Left kidney (tissue), 2 donors: ENCODE results near the gene STXBP6. TPM values are rescaled to one million over a fixed set of nuclear protein-coding genes. Genes with fewer than 3 reads are reported as not detected.

Experiments used
- DNase-seq: peaks from one replicate; pipeline ENCODE4 v3.0.0-alpha.2; 2013
- polyA plus RNA-seq: library from polyadenylated mRNA; unstranded; fragments of 120-200 nt; gene quantifications from one replicate; pipeline ENCODE4 v1.2.1, GENCODE V29; 2013; ENCODE audit not compliant: insufficient read length

Gene STXBP6
- polyA plus RNA-seq, 1 donor = 9.8 TPM

DNA sequence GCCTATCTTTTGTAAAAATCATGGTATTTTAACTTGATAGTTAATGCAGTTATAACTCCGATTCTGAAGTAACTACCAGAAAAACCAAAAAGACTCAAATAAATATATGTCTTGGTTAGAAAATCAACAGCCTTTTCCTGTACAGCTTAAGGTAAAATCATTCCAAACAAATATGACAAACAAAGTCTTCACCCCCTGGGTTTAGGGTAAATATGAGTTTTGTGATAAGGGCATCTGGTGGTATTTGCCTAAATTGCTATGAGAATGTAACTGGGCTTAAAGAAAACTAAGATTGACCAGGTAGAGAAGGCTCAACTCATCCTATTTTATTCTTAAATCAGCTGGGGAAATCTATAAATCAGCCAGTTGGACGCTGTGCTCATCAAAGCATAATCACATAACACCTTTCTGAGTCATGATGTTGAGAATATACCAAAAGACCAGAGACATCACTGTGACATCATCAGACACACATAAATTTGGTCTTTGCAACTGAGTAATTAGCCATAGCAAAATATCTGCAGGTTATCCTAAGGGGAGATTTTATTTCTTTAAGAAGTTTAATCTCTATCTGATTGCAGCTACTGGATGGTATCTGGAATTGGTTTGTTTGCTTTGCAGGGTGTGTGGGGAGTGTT lies 133.9 kb downstream of the STXBP6 start:
- DNase-seq = no peak

DNA sequence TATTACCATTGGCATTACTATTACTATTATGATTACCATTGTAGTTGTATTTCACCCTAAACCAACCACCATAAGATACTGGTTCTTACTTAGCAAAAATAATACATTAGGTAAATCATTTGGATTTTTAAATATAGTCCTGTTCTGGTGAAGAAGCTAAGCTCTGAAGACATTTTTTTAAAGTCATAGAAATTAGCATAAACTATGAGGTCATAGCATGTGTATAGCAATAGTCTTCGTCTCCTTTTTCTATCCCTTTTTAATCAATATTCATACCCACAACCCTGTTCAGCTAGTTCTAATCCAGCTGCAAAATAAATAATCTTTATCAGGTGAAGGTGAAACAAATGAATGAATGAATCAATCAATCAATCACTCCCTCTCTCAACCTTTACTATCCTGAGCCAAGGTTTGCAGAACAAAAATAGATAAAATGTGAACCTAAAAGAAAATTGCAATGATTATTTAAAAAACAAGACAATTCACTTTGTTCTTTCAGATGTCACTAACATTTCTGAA lies 134.5 kb downstream of the STXBP6 start:
- no peak for DNase-seq

DNA sequence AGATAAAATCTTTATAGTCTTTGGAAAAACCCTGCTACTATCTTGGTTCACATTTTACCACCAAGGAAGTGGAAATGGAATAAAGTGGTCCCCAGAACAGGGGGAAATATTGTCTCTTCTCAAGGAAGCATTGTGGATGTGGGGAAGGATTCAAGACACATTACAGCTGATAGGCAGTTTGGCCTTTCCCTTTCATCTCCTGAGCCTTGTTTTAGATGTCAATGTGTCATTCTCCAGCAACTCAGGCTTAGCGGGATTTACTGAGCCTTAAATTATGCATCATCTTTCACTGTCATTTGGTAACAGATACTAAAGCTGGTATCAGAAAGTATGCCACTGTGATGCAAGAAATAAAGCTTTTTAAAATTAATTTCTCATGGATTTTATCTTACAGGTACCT lies 136.2 kb downstream of the STXBP6 start:
- no peak for DNase-seq

DNA sequence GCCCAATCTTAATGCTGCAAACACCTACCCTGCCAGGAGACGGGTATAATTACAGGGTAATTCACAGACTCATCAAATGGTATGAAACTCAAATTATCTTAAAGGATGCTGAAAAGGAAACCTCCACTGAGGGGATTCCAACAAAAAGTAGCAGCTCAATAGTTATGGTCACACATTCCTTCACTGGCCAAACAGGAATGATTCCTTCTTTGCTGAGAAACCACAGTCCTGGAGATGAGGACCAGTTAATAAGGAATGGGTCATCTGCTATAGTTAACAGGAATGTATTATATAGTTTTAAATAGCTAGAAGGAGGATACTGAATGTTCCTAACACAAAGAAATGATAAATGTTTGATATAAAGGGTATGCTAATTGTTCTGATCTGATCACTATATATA lies 136.9 kb downstream of the STXBP6 start:
- DNase-seq = no peak

DNA sequence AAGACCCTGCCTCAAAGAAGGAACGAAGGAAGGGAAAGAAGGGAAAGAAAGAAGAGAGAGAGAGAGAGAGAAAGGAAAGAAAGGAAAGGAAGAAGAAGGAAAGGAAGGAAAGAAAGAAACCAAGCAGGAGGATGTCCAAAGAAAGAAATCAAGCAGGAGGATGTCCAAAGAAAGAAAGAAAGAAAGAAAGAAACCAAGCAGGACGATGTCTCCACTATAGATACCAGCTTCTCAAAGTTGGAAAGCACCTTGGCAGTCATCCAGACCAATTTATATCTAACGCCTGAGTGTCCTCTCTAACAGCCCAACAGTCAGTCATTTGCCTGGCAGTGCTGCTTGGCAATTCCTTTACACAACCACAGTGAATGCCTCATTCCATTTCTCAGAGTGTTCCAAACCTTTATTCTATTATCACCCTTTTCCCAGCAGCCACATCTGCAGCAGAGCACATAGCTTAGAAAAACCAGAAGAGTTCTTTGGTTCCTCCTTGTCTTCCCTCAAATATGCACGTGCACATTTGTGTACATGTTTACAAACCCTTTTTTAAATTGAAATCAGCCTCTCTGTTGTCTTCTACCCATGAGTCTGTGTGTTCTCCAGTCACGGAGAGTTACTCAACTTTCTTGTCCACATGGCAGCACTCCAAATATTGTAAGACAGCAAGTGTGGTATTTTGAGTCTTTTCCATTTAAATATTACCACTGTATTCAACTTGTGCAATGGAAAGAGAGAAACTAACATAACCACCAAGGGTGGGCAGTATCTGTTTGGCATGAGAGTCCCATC lies 138.4 kb downstream of the STXBP6 start:
- DNase-seq = no peak

DNA sequence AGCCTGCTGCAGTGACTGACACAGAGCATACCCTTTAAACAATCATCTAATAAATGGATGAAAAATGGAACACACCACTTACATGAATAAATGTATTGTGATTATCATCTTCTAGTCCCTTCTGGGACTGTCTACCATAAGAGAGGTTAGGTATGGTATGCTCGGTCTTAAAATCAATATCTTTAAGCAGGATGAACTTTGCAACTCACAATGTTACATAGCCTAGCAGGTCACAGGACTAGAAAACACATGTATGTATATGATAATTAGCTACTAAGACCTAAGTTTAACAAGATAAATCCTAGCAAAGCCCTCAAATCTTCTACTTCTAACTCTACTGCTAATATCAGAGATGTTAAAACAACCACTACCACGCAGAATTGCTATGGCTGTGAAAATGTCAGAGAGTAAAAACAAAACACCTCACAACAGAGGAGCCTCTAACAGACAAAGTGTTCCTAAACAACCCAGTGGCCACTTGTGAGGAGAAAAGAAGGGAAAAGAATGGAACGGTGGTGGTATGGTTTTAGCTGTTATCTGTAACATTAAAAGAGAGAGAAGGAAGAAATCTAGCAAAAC lies 139.4 kb downstream of the STXBP6 start:
- no peak for DNase-seq

DNA sequence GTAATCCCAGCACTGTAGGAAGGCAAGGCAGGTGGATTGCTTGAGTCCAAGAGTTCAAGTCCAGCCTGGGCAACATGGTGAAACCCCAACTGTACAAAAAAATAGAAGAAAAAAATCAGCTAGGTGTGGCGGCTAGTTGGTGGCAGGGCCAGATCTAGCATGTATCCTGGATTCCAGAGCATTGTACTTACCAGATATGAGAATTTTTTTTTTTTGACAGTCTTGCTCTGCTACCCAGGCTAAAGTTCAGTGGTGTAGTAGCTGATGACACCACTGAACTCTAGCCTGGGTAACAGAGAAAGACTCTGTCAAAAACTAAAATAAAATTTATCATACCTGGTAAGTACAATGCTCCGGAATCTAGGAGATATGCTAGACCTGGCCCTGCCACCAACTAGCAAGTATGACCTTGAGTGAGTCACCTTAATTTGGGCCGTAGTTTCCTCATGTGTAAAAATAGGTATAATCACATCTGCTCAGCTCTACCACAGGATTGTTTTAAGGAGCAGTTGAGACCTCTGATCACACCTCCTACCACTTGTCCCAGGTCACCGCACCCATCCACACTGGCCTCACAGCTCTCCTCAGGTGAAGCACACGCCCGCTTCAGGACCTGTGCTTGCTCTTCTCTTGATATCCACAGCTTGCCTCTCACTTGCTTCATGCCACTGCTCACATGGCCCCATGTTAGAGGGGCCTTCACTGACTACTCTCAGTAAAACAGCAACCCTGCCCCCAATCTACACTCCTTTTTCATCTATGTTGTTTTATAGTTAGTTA lies 140.2 kb downstream of the STXBP6 start:
- DNase-seq = no peak

DNA sequence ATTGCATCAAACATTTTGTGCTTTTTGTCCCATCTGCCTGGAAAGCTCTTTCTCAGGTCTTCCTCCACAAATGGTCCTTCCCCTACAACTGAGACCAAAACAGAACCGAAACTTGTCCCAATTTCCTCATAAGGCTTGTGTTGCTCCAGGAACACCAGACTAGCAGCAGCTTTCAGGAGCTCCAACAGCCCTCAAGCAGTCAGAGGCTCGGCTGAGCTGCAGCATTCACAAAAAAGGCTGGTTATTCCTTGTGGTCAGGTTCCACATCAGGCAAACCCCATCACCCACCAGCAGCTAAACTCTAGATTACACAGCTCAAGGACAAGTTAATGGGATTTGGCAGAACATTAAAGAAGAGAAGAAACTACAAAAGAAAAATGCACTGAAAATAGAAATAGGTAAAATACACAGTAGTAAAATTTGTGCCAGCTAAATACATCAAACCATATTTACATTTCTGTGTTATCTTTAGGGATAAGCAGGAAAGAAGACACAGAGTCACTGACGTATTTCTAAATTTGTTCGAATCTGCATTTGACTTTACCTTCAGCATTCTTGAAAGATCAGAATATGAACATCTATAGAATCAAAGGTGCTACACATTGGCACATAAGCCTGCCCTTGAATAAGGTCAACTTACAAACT lies 141.2 kb downstream of the STXBP6 start:
- no peak for DNase-seq

DNA sequence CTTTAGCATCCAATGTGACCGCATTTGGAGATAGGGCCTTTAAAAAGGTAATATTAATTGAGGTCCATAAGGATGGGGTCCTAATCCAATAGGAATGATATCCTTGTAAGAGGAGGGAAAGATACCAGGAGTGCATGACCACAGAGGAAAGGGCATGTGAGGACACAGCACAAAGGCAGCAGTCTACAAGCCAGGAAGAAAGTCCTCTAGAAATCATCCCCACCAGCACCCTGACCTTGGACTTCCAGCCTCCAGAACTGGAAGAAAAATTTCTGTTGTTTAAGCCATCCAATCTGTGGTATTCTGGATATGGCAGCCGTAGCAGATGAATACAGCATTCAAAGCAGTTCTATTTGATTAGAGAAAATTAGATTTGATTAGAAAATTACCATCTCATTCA lies 145.4 kb downstream of the STXBP6 start:
- DNase-seq = no peak

DNA sequence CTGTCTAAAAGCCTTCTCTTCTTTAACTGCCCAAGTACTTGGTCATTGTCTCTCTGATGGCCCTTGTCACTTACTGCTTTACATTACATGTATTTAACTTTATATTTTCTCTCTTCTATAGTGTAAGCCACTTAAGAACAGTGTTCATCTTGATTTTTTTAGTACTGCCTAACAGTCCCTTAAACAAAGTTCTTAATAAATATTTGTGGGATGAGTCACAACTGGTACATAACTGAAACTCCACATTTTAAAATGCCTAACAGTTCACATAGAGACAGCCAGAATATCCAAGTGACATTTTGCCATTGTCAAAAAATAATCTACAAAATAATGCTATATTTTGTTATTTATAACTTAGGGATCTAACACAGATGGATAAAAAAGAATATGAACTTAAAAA lies 146.6 kb downstream of the STXBP6 start:
- DNase-seq = no peak

DNA sequence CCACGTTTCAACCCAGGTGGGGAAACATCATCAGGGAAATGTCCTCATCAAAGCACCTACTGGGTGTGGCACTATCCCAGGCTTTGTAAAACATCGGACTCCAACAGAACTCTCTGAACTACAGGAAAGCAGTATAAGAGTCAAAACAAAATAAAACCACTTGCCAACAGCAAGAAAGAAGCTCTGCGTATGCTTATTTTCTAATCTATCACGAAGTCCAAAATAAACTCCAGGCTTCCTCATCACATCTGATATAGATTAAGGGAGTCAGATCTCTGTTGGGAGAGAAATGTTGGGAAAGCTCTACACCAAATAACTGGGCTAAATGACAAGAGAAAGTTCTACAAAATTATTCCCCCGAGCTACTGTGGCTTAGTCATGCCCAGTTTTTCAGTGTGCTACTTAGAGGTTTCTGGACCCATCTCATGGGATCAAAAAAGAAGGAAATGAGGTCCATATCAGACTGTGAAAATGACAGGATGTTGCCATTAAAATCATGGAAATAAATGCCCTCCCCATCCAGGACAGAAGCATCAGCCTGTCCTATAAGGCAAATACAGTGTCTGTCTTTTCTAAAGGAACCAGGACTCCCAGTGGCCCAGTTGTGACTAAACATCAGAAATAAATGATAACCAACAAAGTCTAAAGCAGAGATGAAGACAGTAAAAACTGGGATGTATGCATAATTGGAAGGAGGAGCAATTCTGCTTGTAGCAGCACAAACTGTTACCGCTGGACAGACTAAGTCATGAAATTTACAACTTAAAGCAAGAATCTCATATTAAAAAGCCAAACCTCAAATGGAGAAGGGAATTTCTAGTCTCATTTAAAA lies 149.5 kb downstream of the STXBP6 start:
- no peak for DNase-seq

DNA sequence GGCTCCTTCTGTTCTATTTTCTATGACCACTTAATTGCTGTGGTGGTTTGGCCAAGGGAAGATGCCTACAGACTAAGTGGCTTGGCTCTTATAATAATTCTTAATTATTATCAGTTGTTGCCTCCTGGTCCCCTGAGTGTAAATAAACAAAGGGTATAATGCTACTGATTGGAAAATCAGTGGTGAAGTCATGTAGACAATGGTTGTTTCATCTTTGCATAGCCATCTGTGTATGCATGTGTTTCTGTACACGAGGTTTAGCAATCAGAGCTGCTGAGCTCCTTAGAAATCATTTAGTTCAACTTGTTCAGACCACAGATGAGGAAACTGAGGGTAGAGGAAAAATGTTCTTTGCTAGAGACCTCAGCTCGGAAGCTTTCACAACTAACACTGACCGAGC lies 152.2 kb downstream of the STXBP6 start:
- no peak for DNase-seq

DNA sequence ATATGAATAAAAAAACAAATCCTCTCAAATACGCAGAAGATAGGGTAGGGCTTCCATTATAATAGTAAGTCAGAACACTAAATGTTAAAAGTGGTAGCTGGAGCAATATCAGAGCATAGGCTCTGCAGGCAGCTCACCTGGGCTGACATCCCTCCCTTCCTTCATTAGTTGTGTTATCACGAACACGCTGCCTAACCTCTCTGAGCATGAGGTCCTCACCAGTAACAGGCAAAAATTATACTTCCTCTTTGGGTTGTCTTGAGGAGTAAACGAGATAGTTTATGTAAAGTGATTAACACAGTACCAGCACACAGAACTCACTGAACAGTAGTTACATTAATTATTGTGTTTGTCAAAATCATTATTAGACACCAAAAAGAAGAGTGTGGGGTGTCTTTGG lies 154.3 kb downstream of the STXBP6 start:
- DNase-seq = no peak

DNA sequence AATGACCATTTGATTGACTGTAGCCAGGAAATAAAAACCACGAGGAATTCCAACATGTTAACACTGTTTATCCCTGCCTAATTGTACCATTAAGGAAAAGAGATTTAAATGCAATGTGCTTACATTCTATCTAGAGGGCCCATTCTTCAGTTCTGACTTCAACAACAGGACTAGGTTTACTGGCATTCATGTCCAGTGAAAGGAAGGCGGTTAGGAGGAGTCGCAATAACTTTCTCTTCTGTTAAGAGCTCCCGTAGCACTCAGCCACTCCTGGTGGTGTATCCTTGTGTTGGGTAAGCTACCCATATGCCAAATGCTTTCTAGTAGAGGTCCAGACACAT lies 154.7 kb downstream of the STXBP6 start:
- DNase-seq = no peak

DNA sequence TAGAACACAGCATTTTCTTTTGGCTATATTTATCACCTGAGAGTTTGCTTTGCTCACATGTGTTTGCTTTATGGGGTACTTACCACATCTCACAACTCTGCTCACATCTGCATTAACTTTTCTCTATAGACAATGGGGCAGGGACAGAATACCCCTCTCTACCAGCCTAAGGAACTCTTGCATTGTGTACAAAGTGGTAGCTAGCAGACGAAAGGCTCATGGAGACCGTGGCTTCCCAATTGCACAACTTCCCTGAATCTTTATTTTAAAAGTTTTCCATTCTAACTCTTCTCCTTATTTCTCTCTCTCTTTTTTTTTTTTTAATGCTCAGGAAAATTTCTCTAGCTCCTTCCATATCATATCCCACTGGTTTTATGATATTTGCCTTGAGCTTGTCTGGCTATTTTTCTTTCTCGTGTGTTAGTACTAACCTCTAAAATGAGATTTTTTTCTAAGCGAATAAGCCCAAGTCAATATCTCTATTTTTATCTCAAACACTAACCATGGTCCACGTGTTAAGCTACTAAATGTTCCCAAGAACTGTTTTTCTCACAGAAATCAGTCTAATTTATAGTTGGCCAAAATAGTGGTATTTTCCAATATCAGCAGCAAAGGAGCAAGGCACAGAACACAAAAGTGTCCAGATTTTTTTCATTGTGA lies 155.2 kb downstream of the STXBP6 start:
- no peak for DNase-seq

DNA sequence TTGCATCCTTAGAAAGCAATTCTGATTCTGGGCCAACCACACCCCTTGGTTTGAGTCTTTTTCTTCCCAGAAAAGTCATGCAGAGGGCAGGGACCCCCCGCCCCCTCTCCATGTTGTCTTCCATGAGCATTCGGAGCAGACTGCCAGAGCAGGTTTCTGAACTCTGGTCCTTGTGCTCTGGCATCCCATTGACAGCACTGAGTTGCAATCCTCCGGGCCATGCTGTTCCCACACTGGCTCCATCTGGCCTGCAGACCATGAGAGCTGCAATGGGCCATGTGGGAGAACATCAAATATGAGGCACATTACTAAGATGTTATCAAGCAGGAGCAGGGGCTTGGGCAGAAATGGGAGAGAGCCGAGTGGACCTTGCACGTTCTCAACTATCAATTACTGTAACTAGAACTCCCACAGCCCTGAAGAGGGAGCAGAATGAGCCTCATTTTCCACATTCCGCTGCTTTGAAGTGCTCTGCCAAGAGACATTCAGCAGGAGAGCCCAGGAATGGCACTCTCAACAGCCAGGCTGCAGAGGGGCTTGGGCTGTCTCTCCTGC lies 157.4 kb downstream of the STXBP6 start:
- no peak for DNase-seq

DNA sequence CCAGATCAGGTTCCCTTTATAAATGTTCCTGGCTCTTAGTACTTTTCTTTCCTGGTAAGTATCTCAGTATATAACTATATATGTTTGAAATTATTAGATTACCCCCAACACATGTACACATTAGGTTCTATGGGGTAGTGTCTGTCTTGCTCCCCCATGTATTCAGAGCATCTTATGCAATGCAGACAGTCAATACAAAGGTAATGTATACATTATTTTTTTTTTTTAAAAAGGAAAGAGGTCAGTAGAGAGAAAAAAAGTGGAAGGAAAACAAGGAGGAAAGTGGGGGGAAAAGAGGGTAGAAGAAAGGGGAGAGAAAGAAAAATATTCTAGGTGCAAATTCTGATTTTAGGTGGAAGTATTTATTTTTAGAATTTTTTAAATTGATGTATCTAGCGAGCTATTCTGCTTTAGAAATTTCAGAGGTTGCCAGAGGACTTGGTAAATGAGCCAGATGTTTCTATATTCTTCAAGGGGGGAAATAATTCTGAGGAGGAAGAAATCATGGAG lies 157.9 kb downstream of the STXBP6 start:
- no peak for DNase-seq

DNA sequence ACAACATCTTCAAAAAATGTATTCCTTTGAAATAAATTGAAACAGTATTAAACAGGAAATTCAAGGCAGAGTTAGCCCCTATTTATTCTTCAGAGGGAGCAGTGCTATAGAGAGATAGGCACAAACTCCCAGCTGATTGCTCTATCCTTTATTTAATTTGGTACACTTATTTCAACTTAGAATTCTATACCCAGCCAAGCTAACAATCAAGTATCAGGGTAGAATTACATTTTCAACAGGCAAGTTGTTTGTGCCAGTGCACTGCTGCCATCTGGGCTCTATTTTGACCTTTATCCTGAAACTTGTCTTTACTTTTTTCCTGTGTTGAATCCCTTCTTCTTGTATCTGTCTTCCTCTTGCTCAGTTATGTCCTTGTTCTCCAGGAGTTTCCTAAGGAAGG lies 159.2 kb downstream of the STXBP6 start:
- DNase-seq = no peak

DNA sequence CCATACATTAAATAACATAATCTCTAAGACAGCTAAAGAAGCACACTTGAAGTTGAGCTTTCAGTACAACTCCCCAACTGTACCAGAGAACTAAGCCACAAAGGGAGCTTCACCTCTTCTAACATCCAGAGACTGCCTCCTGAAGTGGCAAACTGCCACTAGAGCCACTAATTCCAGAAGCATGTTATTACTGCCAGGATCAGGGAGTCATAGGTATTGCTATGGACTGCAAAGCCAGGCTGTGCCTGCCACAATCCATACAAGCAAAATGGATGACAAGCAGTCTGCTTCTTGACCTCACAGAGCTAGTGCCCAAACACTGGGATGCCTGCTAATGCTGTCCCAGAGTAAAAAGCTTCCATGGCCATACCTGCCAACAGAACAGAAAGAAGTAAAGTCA lies 160.1 kb downstream of the STXBP6 start:
- no peak for DNase-seq

DNA sequence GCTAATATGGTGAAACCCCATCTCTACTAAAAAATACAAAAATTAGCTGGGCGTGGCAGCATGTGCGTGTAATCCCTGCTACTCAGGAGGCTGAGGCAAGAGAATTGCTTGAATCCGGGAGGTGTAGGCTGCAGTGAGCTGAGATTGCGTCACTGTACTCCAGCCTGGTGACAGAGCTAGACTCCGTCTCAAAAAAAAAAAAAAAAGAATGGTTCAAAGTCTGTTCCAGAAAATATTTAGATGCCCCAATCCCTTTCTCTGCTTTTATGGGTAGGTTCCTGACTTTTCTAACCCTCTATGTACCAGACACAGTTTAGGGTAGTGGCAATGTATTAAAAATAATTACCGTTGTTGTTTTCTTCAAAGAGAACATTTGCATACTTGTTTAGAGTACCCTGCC lies 161.4 kb downstream of the STXBP6 start:
- no peak for DNase-seq
